NCI-H510A (cell line): ENCODE data around the gene PPP1R18.
"Not testable (repeated sequence)": the region's sequence is repeated elsewhere in the genome, so short reads cannot be mapped to it uniquely, and the experiment has no call there.

Experiments
- DNase-seq: peaks from one replicate; lab custom pipeline; 2025; lab: John Stamatoyannopoulos, UW

PPP1R18 gene

GRCh38 chr6:30686009-30686907 lies at the start of gene PPP1R18:
Gene PPP1R18, minus strand, starts transcription at chr6:30686645. Its CDS starts 627 bp downstream, at chr6:30686018.
- DNase-seq = peak; percentile 23

- DNase-seq = no peak
Measured at GRCh38 chr6:30735668-30736314, 49.3 kb upstream of the PPP1R18 start.

GRCh38 chr6:30732237-30732943 lies 45.9 kb upstream of the PPP1R18 start:
- DNase-seq = no peak

GRCh38 chr6:30730601-30731435 lies 44.4 kb upstream of the PPP1R18 start:
- DNase-seq = peak; percentile 82

- DNase-seq = no peak
Measured at GRCh38 chr6:30727920-30728553, 41.6 kb upstream of the PPP1R18 start.

GRCh38 chr6:30726506-30727413 lies 40.3 kb upstream of the PPP1R18 start:
- no peak for DNase-seq

GRCh38 chr6:30725713-30726505 lies 39.5 kb upstream of the PPP1R18 start:
- DNase-seq = no peak

GRCh38 chr6:30724906-30725667 lies 38.6 kb upstream of the PPP1R18 start:
- no peak for DNase-seq

- DNase-seq = not testable (repeated sequence)
Measured at GRCh38 chr6:30723843-30724741, 37.6 kb upstream of the PPP1R18 start.

GRCh38 chr6:30723159-30723842 lies 36.9 kb upstream of the PPP1R18 start:
- not testable (repeated sequence) for DNase-seq

GRCh38 chr6:30722280-30723112 lies 36.1 kb upstream of the PPP1R18 start:
- DNase-seq = peak; percentile 35

- not testable (repeated sequence) for DNase-seq
Measured at GRCh38 chr6:30722025-30722279, 35.5 kb upstream of the PPP1R18 start.

- DNase-seq = peak; percentile 77
Measured at GRCh38 chr6:30721198-30722024, 35.0 kb upstream of the PPP1R18 start.

- peak; percentile 65 for DNase-seq
Measured at GRCh38 chr6:30720738-30721197, 34.3 kb upstream of the PPP1R18 start.
